GM23338 (cell line): ENCODE data around the gene KIRREL3. TPM values are rescaled to one million over a fixed set of nuclear protein-coding genes. Genes with fewer than 3 reads are reported as not detected.

ENCODE experiments used
- ATAC-seq: fragments of 200-7000 bp; cut with Tn5 transposase; 3 replicates; pipeline ENCODE4 v1.9.1; 2020
- DNase-seq: peaks from one replicate; pipeline ENCODE4 v3.0.0-alpha.2; 2015; ENCODE audit warnings: low spot score
- H2AFZ ChIP-seq: fragments of 200-600 bp; sonication (generic); 2 replicates; pipeline ENCODE4 v1.8.0; 2016; ENCODE audit warnings: antibody characterized with exemption, mild to moderate bottlenecking, moderate library complexity
- H3F3A ChIP-seq: fragments of 200-600 bp; sonication (generic); replicated peaks from 2 replicates; pipeline ENCODE4 v1.8.0; 2017; ENCODE audit warnings: antibody characterized with exemption, mixed run types, low read depth
- H3K27ac ChIP-seq: fragments of 200-600 bp; sonication (generic); 2 replicates; pipeline ENCODE4 v1.6.1; 2016; ENCODE audit warnings: low read depth
- H3K27me3 ChIP-seq: fragments of 200-600 bp; sonication (generic); 2 replicates; pipeline ENCODE4 v1.8.0; 2016; ENCODE audit warnings: mild to moderate bottlenecking, mixed run types, moderate library complexity; ENCODE audit not compliant: insufficient read depth
- H3K36me3 ChIP-seq: fragments of 200-600 bp; sonication (generic); 2 replicates; pipeline ENCODE4 v1.8.0; 2016; ENCODE audit warnings: mild to moderate bottlenecking; ENCODE audit not compliant: insufficient read depth
- H3K4me1 ChIP-seq: fragments of 200-600 bp; sonication (generic); 2 replicates; pipeline ENCODE4 v1.8.0; 2016; ENCODE audit warnings: mild to moderate bottlenecking, moderate library complexity; ENCODE audit not compliant: insufficient read depth
- H3K4me2 ChIP-seq: fragments of 200-600 bp; sonication (generic); 2 replicates; pipeline ENCODE4 v1.7.1; 2017; ENCODE audit warnings: mixed run types
- H3K4me3 ChIP-seq: fragments of 200-600 bp; sonication (generic); 2 replicates; pipeline ENCODE4 v1.6.1; 2016; ENCODE audit warnings: mixed run types
- H3K79me2 ChIP-seq: fragments of 200-600 bp; sonication (generic); replicated peaks from 2 replicates; pipeline ENCODE4 v1.8.0; 2017; ENCODE audit warnings: mild to moderate bottlenecking; ENCODE audit not compliant: insufficient read depth
- H3K9me2 ChIP-seq: fragments of 200-600 bp; sonication (generic); 2 replicates; pipeline ENCODE4 v1.8.0; 2017; ENCODE audit not compliant: insufficient read depth
- H4K20me1 ChIP-seq: fragments of 200-600 bp; sonication (generic); replicated peaks from 2 replicates; pipeline ENCODE4 v1.8.0; 2017; ENCODE audit warnings: mild to moderate bottlenecking; ENCODE audit not compliant: insufficient read depth
- H3K27ac Mint-ChIP-seq: 2 replicates; pipeline ENCODE4 v1.8.0; 2020; ENCODE audit warnings: inconsistent platforms, mild to moderate bottlenecking, moderate library complexity, mixed read lengths
- H3K27me3 Mint-ChIP-seq: 3 replicates; pipeline ENCODE4 v1.8.0; 2022; ENCODE audit warnings: low read depth, mild to moderate bottlenecking, moderate library complexity, mixed read lengths, inconsistent platforms; ENCODE audit not compliant: insufficient read depth, poor library complexity
- H3K36me3 Mint-ChIP-seq: 3 replicates; pipeline ENCODE4 v1.8.0; 2021; ENCODE audit warnings: low read depth, mild to moderate bottlenecking, inconsistent platforms, moderate library complexity, mixed read lengths
- H3K4me1 Mint-ChIP-seq: 3 replicates; pipeline ENCODE4 v1.8.0; 2020; ENCODE audit warnings: mild to moderate bottlenecking, inconsistent platforms, mixed read lengths
- H3K4me3 Mint-ChIP-seq: 3 replicates; pipeline ENCODE4 v1.8.0; 2021; ENCODE audit warnings: moderate library complexity, mild to moderate bottlenecking, inconsistent platforms, mixed read lengths
- H3K9me3 Mint-ChIP-seq: 3 replicates; pipeline ENCODE4 v1.8.0; 2020; ENCODE audit warnings: moderate library complexity, mild to moderate bottlenecking, inconsistent platforms, mixed read lengths
- CREB1 ChIP-seq: fragments of 250-450 bp; sonication (Bioruptor Pico); IDR thresholded peaks from 2 replicates; pipeline ENCODE4 v1.5.0; 2020; ENCODE audit warnings: low read depth, mild to moderate bottlenecking, moderate library complexity
- CTCF ChIP-seq, 2 experiments: fragments of 200-600 bp in 1 of 2; sonication (generic) in 1 of 2; conservative IDR thresholded peaks; 2 replicates each; pipeline versions ENCODE4 v1.5.1 to v1.6.1; 2016 to 2017; ENCODE audit warnings: antibody characterized with exemption in 2 of 2, low read depth in 2 of 2, mild to moderate bottlenecking in 2 of 2, moderate library complexity in 1 of 2
- ETS1 ChIP-seq: IDR thresholded peaks from 2 replicates; pipeline ENCODE4 v1.6.1; 2016; ENCODE audit warnings: antibody characterized with exemption
- EZH2phosphoT487 ChIP-seq: fragments of 200-600 bp; sonication (generic); IDR thresholded peaks from one replicate; pipeline ENCODE4 v1.8.1; 2018; ENCODE audit warnings: antibody characterized with exemption; ENCODE audit not compliant: unreplicated experiment
- JUNB ChIP-seq: IDR thresholded peaks from one replicate; pipeline ENCODE4 v1.6.1; 2016; ENCODE audit warnings: antibody characterized with exemption; ENCODE audit not compliant: unreplicated experiment
- REST ChIP-seq: IDR thresholded peaks from one replicate; pipeline ENCODE4 v1.6.1; 2018; ENCODE audit warnings: antibody characterized with exemption; ENCODE audit not compliant: unreplicated experiment
- ZNF114 ChIP-seq: fragments of 250-450 bp; sonication (Bioruptor Pico); IDR thresholded peaks from 2 replicates; pipeline ENCODE4 v1.5.0; 2020; ENCODE audit warnings: mild to moderate bottlenecking, moderate library complexity
- ZNF331 ChIP-seq: fragments of 250-450 bp; sonication (Bioruptor Pico); IDR thresholded peaks from 2 replicates; pipeline ENCODE4 v1.5.0; 2020; ENCODE audit warnings: low read depth, mild to moderate bottlenecking, moderate library complexity
- polyA plus RNA-seq: library from polyadenylated mRNA; unstranded; fragments of >200 nt; fragmentation: Nextera tagmentation; extraction: Ambion mirVana; gene quantifications from 2 replicates; pipeline ENCODE4 v1.2.1, GENCODE V29; 2016
- total RNA-seq: library from RNA; depleted of rRNA; stranded (reverse); fragments of >200 nt; shearing (Covaris generic); gene quantifications from 2 replicates; pipeline ENCODE4 v1.2.3, GENCODE V29; 2014

KIRREL3 gene
- total and polyA plus RNA-seq, 2 experiments from 2014 or later = 0.13 to 1.5 TPM

GRCh38 chr11:126484266-126484665, 516.3 kb downstream of the KIRREL3 start (continued):
- TF ChIP-seq ZNF331 (CRISPR knock-in tag) (no peak), CREB1 (CRISPR knock-in tag) (no peak), EZH2phosphoT487 (no peak), ETS1 (no peak), CTCF (conservative IDR thresholded peaks at IDR 0.05; ENCODE audit: low read depth in 2 of 2) (no peak)

- H2AFZ ChIP-seq = no peak overlapping the region; the same call in 1 of the 2 replicates
- H3K4me1 Mint-ChIP-seq = peaks cover 27% of the 10 kb centered on the region
- H3K4me3 Mint-ChIP-seq = no peak overlapping the region
- H3K4me1 ChIP-seq = no peaks in the 10 kb centered on the region
- no peak overlapping the region for H3K27ac ChIP-seq
- H3K36me3 Mint-ChIP-seq = no peaks in the 10 kb centered on the region
- H3K36me3 ChIP-seq = no peaks in the 10 kb centered on the region
- H4K20me1 ChIP-seq = no peaks in the 10 kb centered on the region
- H3K4me2 ChIP-seq = no peak overlapping the region
- no peaks in the 10 kb centered on the region for H3F3A ChIP-seq
- no peaks in the 10 kb centered on the region for H3K79me2 ChIP-seq
- no peaks in the 10 kb centered on the region for H3K9me2 ChIP-seq
- DNase-seq (no peak), ATAC-seq (no peak)
- peaks cover 17% of the 10 kb centered on the region for H3K27me3 Mint-ChIP-seq
- no peak overlapping the region for H3K27ac Mint-ChIP-seq
- H3K4me3 ChIP-seq = no peak overlapping the region
- no peaks in the 10 kb centered on the region; the same call in 1 of the 2 replicates for H3K27me3 ChIP-seq
- H3K9me3 Mint-ChIP-seq = no peaks in the 10 kb centered on the region; the same call in 2 of the 3 replicates
- TF ChIP-seq CREB1 (CRISPR knock-in tag) = no peak
- no peak for TF ChIP-seq ZNF114
- no peak for TF ChIP-seq JUNB
- TF ChIP-seq ETS1 = no peak
- TF ChIP-seq EZH2phosphoT487 = no peak
- no peak for TF ChIP-seq CTCF (conservative IDR thresholded peaks at IDR 0.05; ENCODE audit: low read depth in 2 of 2)
- TF ChIP-seq REST = no peak
Measured at GRCh38 chr11:126483621-126484195, 516.9 kb downstream of the KIRREL3 start.
